GM19328 (cell line): ENCODE results near the gene PCDHGA11.
"Not testable (repeated sequence)": the region's sequence is repeated elsewhere in the genome, so short reads cannot be mapped to it uniquely, and the experiment has no call there.

Source experiments
- ATAC-seq: cut with Tn5 transposase; IDR thresholded peaks from one replicate; pipeline ENCODE4 v1.9.1; 2021; ENCODE audit warnings: mild to moderate bottlenecking, moderate library complexity; ENCODE audit not compliant: unreplicated experiment

PCDHGA11 gene

DNA sequence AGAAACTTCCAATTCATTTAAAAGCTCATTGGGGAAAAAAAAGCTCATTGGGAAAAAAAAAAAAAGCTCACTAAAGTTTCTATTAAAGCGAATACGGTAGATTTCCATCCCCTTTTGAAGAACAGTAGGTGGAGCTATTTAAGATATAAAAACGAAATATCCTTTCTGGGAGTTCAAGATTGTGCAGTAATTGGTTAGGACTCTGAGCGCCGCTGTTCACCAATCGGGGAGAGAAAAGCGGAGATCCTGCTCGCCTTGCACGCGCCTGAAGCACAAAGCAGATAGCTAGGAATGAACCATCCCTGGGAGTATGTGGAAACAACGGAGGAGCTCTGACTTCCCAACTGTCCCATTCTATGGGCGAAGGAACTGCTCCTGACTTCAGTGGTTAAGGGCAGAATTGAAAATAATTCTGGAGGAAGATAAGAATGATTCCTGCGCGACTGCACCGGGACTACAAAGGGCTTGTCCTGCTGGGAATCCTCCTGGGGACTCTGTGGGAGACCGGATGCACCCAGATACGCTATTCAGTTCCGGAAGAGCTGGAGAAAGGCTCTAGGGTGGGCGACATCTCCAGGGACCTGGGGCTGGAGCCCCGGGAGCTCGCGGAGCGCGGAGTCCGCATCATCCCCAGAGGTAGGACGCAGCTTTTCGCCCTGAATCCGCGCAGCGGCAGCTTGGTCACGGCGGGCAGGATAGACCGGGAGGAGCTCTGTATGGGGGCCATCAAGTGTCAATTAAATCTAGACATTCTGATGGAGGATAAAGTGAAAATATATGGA is 9.7 kb downstream of the PCDHGA11 start, which contains the start of gene PCDHGA12:
Gene PCDHGA12, plus strand, starts transcription at position 176 of the 782 bp plus-strand sequence. Its CDS starts 253 bp downstream, at position 429.
- peak; percentile 89 for ATAC-seq

DNA sequence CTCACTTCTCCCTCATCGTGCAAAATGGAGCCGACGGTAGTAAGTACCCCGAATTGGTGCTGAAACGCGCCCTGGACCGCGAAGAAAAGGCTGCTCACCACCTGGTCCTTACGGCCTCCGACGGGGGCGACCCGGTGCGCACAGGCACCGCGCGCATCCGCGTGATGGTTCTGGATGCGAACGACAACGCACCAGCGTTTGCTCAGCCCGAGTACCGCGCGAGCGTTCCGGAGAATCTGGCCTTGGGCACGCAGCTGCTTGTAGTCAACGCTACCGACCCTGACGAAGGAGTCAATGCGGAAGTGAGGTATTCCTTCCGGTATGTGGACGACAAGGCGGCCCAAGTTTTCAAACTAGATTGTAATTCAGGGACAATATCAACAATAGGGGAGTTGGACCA is 10.4 kb downstream of the PCDHGA11 start:
- ATAC-seq, result no peak

DNA sequence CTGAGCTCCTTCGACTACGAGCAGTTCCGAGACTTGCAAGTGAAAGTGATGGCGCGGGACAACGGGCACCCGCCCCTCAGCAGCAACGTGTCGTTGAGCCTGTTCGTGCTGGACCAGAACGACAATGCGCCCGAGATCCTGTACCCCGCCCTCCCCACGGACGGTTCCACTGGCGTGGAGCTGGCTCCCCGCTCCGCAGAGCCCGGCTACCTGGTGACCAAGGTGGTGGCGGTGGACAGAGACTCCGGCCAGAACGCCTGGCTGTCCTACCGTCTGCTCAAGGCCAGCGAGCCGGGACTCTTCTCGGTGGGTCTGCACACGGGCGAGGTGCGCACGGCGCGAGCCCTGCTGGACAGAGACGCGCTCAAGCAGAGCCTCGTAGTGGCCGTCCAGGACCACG is 11.5 kb downstream of the PCDHGA11 start:
- ATAC-seq, result not testable (repeated sequence)

DNA sequence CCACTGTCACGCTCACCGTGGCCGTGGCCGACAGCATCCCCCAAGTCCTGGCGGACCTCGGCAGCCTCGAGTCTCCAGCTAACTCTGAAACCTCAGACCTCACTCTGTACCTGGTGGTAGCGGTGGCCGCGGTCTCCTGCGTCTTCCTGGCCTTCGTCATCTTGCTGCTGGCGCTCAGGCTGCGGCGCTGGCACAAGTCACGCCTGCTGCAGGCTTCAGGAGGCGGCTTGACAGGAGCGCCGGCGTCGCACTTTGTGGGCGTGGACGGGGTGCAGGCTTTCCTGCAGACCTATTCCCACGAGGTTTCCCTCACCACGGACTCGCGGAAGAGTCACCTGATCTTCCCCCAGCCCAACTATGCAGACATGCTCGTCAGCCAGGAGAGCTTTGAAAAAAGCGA is 11.9 kb downstream of the PCDHGA11 start:
- not testable (repeated sequence) for ATAC-seq

DNA sequence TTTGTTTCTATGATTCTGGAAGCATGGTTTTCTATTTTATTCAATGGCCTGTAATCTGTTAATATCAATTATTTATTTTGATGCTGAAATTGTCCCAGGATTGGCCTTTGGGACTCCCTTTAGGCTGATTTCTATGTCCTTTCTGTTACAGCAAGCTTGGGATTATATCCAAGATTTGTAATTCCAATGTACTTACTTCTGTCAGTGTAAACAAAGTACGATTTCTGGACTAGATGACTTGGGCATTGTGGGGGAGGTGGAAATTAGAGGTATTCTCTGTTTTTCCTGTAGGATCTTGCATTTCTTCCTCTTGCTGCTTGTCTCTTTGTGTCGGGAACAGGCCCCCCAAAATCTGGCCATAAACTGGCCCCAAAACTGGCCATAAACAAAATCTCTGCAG is 13.2 kb downstream of the PCDHGA11 start:
- no peak for ATAC-seq

DNA sequence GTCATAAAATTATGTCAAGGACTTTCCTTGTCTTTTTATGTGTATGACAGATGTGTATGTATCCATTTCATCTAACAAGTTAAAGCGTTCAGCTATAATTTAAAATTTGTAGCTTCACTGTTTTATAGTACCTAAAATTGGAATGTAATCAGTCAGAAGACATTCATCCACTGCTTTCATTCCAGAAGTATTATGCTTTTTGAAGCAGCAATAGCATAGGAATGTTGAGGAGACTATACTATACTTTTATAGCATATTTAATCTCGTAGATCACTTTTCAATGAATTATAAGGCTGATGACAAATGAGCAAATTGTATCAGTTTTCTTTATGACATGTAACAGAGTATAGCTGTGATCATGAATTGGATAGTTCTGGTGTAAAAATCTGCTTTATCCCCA is 16.4 kb downstream of the PCDHGA11 start:
- no peak for ATAC-seq

DNA sequence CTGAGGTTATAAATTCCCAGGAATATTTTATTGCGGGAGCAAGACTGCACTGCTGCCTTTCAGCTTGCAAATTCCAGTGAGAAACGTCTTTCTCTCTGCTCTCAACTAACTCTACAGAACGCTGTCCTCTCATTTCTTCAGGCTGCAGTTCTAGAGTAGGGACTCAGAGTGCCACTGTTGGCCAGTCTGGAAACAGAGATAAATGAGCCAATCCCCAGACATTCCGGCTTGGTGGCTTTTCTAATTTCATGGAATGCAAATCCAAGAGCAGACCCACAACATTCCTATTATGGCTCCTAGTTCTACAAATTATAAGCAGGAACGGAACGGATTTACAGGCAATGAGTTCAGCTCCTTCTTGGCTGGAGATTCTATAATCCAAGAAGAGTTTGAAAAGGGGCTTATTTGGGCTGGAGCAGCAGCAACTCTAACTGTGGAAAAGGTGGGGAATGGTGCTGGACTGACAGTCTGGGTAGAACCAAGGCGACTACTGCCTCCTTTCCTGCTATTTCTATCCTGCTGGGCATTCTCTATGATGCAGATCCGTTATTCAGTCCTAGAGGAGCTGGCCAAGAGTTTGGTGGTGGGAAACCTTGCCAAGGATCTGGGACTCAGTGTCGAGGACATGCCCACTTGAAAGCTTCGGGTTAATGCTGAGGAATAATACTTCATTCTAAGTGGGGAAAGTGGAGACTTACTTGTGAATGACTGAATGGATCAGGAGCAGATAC is 18.7 kb downstream of the PCDHGA11 start:
- no peak for ATAC-seq

DNA sequence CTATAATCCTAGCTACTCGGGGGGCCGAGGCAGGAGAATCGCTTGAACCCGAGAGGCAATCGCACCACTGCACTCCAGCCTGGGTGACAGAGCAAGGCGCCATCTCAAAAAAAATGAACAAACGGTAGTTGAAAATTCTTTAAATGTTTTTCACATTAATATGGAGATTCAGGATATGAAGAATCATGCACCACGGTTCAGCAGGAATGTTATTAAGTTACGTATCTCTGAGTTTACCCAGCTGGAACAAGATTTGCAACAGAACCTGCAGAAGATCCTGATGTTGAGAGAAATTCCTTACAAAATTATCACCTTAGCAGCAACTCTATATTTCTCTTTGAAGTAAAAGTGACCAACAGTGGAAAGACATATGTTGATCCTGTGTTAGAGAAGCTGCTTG is 19.5 kb downstream of the PCDHGA11 start:
- ATAC-seq, result no peak

DNA sequence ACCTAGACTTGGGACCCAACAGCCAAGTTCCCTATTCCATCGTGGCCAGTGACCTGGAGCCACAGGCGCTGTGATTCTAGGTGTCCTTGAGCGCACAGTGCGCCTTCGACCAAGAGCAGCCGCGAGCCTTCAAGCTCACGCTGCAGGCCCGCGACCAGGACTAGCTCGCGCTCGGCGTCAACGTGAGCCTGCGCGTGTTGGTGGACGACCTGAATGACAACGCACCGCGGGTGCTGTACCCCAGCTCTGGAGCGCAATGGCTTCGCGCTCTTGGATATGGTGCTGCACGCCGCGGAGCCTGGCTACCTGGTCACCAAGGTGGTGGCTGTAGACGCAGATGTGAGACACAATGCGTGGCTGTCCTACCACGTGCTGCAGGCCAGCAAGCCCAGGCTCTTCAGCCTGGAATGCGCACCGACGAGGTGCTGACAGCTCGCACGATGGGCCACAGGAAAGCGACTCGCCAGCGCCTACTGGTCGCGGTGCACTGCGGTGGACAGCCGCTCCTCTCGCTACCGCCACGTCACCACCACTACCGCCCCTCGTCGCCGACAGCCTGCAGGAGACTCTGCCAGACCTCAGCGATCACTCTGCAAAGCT is 20.8 kb downstream of the PCDHGA11 start:
- no peak for ATAC-seq

DNA sequence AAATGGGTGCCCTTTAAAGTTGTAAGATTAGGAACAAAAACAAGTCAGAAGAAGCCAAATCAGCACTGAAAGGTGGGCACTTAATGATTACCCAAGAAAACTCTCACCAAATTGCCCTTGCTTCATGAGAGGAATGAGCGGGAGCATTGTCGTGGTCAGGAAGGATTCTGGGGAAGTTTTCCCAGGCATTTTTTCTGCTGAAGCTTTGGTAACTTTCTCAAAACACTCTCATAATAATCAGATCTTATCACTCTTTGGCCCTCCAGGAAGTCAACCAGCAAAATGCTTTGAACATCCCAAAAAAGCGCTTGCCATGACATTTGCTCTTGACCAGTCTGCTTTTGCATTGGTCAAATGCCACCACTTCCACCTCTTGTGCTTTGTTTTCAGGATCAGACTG is 44.5 kb downstream of the PCDHGA11 start:
- ATAC-seq, result no peak
